Loucy (cell line): Measurements from ENCODE around the gene PRKD2.

Experiments
- H2AFZ ChIP-seq: fragments of 200-600 bp; sonication (generic); 2 replicates; pipeline ENCODE4 v1.6.0; 2016; ENCODE audit warnings: antibody characterized with exemption, mild to moderate bottlenecking, low read length, moderate library complexity
- H3F3A ChIP-seq: fragments of 200-600 bp; 2 replicates; pipeline ENCODE4 v1.6.0; 2016; ENCODE audit warnings: antibody characterized with exemption, low read depth, mild to moderate bottlenecking
- H3K27me3 ChIP-seq: fragments of 200-600 bp; sonication (generic); 2 replicates; pipeline ENCODE4 v1.6.1; 2014; ENCODE audit warnings: low read length, mild to moderate bottlenecking; ENCODE audit not compliant: insufficient read depth, poor library complexity, severe bottlenecking
- H3K36me3 ChIP-seq: fragments of 200-600 bp; sonication (generic); 2 replicates; pipeline ENCODE4 v1.6.1; 2016; ENCODE audit warnings: low read length; ENCODE audit not compliant: insufficient read depth
- H3K4me1 ChIP-seq: fragments of 200-600 bp; sonication (generic); 2 replicates; pipeline ENCODE4 v1.5.1; 2014; ENCODE audit warnings: low read length, mild to moderate bottlenecking; ENCODE audit not compliant: insufficient read depth, poor library complexity, severe bottlenecking
- H3K4me2 ChIP-seq: fragments of 200-600 bp; sonication (generic); 2 replicates; pipeline ENCODE4 v1.6.0; 2014; ENCODE audit warnings: antibody characterized with exemption, low read length, low read depth, mild to moderate bottlenecking; ENCODE audit not compliant: poor library complexity, severe bottlenecking
- H3K4me3 ChIP-seq: fragments of 200-600 bp; sonication (generic); 2 replicates; pipeline ENCODE4 v1.5.1; 2014; ENCODE audit warnings: low read length, mild to moderate bottlenecking, mixed read lengths; ENCODE audit not compliant: poor library complexity, severe bottlenecking
- H3K79me2 ChIP-seq: fragments of 200-600 bp; sonication (generic); 2 replicates; pipeline ENCODE4 v1.6.1; 2014; ENCODE audit warnings: low read length; ENCODE audit not compliant: insufficient read depth
- H3K9ac ChIP-seq: fragments of 200-600 bp; sonication (generic); 2 replicates; pipeline ENCODE4 v1.6.0; 2014; ENCODE audit warnings: mild to moderate bottlenecking, low read depth, low read length, moderate library complexity; ENCODE audit not compliant: poor library complexity, severe bottlenecking
- H3K9me2 ChIP-seq: fragments of 200-600 bp; sonication (generic); replicated peaks from 2 replicates; pipeline ENCODE4 v1.6.1; 2016; ENCODE audit warnings: low read depth, low read length, mixed read lengths
- H3K9me3 ChIP-seq: fragments of 200-600 bp; sonication (generic); 2 replicates; pipeline ENCODE4 v1.6.1; 2014; ENCODE audit warnings: mild to moderate bottlenecking, antibody characterized with exemption, low read length, low read depth; ENCODE audit not compliant: insufficient read depth
- H4K20me1 ChIP-seq: fragments of 200-600 bp; sonication (generic); 2 replicates; pipeline ENCODE4 v1.6.0; 2014; ENCODE audit warnings: antibody characterized with exemption, low read length, mild to moderate bottlenecking; ENCODE audit not compliant: insufficient read depth, poor library complexity, severe bottlenecking
- EZH2phosphoT487 ChIP-seq: fragments of 200-600 bp; IDR thresholded peaks from 2 replicates; pipeline ENCODE4 v1.6.1; 2018; ENCODE audit warnings: antibody characterized with exemption, mild to moderate bottlenecking, moderate library complexity, borderline replicate concordance
- TF ChIP-seq, protein P1 (sequence below): fragments of 200-600 bp; sonication (generic); conservative IDR thresholded peaks from 2 replicates; pipeline ENCODE4 v1.5.1; 2014; ENCODE audit warnings: mild to moderate bottlenecking, antibody characterized with exemption, low read length

PRKD2 gene

DNA sequence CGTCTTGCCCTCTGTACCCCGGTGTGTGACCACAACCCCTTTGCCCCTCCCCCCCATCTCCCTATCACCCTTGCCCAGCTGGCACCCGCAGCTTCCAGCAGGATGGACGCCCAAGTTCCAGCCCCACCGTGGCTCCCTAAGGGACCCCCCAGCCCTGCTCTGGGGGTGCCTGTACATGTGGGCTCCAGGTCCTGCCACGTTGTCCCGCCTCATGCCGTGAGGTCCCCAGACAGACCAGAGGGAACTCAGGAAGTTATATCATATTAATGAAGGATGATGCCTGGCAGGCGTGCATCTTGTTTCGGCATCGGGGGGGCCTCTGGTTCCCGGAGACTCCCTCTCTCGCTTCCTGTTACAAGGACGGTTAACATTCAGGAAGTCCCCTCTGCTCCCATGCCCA, 90.5 kb downstream of the PRKD2 start:
- H3K9ac ChIP-seq = no peak overlapping the region
- no peak overlapping the region for H3K4me3 ChIP-seq
- no peaks in the 10 kb centered on the region for H3F3A ChIP-seq
- H2AFZ ChIP-seq = no peak overlapping the region
- H3K4me1 ChIP-seq = peaks cover 6% of the 10 kb centered on the region
- H4K20me1 ChIP-seq = no peaks in the 10 kb centered on the region
- no peaks in the 10 kb centered on the region for H3K79me2 ChIP-seq
- no peaks in the 10 kb centered on the region for H3K27me3 ChIP-seq
- no peak overlapping the region for H3K4me2 ChIP-seq
- H3K36me3 ChIP-seq = no peaks in the 10 kb centered on the region
- no peak for TF ChIP-seq EZH2phosphoT487
- TF ChIP-seq, protein P1, sequence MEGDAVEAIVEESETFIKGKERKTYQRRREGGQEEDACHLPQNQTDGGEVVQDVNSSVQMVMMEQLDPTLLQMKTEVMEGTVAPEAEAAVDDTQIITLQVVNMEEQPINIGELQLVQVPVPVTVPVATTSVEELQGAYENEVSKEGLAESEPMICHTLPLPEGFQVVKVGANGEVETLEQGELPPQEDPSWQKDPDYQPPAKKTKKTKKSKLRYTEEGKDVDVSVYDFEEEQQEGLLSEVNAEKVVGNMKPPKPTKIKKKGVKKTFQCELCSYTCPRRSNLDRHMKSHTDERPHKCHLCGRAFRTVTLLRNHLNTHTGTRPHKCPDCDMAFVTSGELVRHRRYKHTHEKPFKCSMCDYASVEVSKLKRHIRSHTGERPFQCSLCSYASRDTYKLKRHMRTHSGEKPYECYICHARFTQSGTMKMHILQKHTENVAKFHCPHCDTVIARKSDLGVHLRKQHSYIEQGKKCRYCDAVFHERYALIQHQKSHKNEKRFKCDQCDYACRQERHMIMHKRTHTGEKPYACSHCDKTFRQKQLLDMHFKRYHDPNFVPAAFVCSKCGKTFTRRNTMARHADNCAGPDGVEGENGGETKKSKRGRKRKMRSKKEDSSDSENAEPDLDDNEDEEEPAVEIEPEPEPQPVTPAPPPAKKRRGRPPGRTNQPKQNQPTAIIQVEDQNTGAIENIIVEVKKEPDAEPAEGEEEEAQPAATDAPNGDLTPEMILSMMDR = no peak
- no peaks in the 10 kb centered on the region for H3K9me3 ChIP-seq
- no peaks in the 10 kb centered on the region for H3K9me2 ChIP-seq

DNA sequence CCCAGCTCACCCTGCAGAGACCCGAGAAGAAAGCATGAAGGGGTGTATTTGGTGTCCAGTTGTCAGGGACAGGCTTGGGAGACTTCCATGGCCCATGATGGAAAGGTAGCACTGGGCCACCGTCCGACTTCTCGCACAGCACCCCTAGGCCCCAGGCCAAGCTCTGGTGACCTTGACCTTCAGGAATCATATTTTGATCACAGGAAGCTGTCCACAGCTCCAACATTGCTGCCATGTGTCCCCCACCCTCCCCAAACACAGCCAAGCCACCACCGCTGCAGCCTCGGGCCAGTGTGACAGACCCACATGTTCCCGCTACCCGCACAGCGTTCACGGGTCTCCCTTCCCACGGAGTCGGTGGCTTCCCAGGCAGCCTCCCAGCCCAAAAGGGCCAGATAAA, 91.2 kb downstream of the PRKD2 start:
- no peaks in the 10 kb centered on the region for H3K79me2 ChIP-seq
- no peak overlapping the region for H2AFZ ChIP-seq
- no peaks in the 10 kb centered on the region for H3K27me3 ChIP-seq
- H3K9me2 ChIP-seq = no peaks in the 10 kb centered on the region
- H3K4me2 ChIP-seq = no peak overlapping the region
- H3K4me3 ChIP-seq = no peak overlapping the region
- no peaks in the 10 kb centered on the region for H3K9me3 ChIP-seq
- H4K20me1 ChIP-seq = no peaks in the 10 kb centered on the region
- H3F3A ChIP-seq = no peaks in the 10 kb centered on the region
- H3K4me1 ChIP-seq = peaks cover 6% of the 10 kb centered on the region
- no peak overlapping the region for H3K9ac ChIP-seq
- TF ChIP-seq, protein P1 = no peak
- no peak for TF ChIP-seq EZH2phosphoT487
- no peaks in the 10 kb centered on the region for H3K36me3 ChIP-seq

DNA sequence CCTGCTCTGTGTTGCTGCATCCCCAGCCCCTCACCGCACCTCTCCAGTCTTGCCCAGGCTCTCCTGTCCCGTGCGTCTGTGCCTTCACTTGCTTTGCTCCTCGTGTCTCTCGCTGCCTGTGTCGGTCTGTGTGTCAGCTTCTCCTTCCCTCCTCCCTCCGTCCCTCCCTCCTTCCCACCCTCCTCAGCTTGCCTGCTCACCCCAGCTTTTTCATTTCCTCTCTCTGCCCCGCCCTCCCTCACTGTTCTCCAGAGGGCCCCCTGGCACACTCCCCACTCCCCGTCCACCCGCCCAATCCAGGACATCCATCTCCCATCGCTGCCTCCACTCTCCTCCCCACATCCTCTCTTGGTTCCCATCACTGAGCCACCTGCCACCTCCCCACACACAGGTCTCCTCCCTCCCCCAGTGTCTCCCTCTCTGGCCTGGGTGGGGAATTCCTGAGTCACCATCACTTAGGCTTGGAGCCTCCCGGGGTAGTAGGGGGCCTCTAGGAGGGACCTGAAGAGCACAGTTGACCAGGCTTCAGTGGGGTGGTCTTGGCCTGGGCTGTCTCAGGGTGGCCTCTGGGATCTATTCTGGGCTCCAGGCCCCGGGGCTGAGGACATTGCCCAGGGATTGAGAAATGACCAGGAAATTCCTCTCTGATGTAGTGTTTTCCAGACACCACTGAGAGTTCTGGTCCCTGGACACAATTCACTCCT, 91.8 kb downstream of the PRKD2 start, which contains the start of gene PTGIR:
Gene PTGIR, minus strand, starts transcription at position 132 of the 704 bp plus-strand sequence. CDS start 864 bp downstream, outside the sequence.
- Histone ChIP-seq H3K9me3 (no peaks in the 10 kb centered on the region), H3K9me2 (no peaks in the 10 kb centered on the region), H3K36me3 (no peaks in the 10 kb centered on the region), H3K9ac (no peak within 1 kb of the TSS), H3F3A (no peaks in the 10 kb centered on the region), H4K20me1 (no peaks in the 10 kb centered on the region), H3K4me1 (peaks cover 6% of the 10 kb centered on the region), H3K4me2 (no peak within 1 kb of the TSS), H3K4me3 (no peak within 1 kb of the TSS), H3K79me2 (no peaks in the 10 kb centered on the region), H3K27me3 (no peaks in the 10 kb centered on the region), H2AFZ (no peak within 1 kb of the TSS)
- TF ChIP-seq, protein P1 = no peak
- TF ChIP-seq EZH2phosphoT487 = no peak
